Right atrium auricular region (tissue), 2 donors: Measurements from ENCODE around the gene ARHGDIB. TPM values are rescaled to one million over a fixed set of nuclear protein-coding genes. Genes with fewer than 3 reads are reported as not detected.
A peak's percentile ranks its signal among the peaks of the same experiment; 100 is the strongest.

Experiments used
- DNase-seq: peaks from one replicate; pipeline ENCODE4 v3.0.0-alpha.2; 2019; ENCODE audit warnings: low spot score
- H3K27ac ChIP-seq, 2 donors: fragments of 200-600 bp; sonication (generic); 1 replicate in 1 of 2; 2 replicates in 1 of 2; pipeline ENCODE4 v1.5.1; 2016 to 2019
- H3K27me3 ChIP-seq, 2 donors: fragments of 200-600 bp; sonication (generic); one replicate each; pipeline versions ENCODE4 v1.5.1 to v1.6.0; 2017 to 2019
- H3K36me3 ChIP-seq: fragments of 200-600 bp; sonication (generic); one replicate; pipeline ENCODE4 v1.5.1; 2016
- H3K4me1 ChIP-seq, 2 donors: fragments of 200-600 bp; sonication (generic); one replicate each; pipeline versions ENCODE4 v1.5.1 to v1.6.0; 2017 to 2019
- H3K4me3 ChIP-seq, 2 donors: fragments of 200-600 bp; sonication (generic); 1 replicate in 1 of 2; 2 replicates in 1 of 2; pipeline ENCODE4 v1.5.1; 2017 to 2019; ENCODE audit warnings: mild to moderate bottlenecking in 1 of 2, moderate library complexity in 1 of 2
- H3K9me3 ChIP-seq, 2 donors: fragments of 200-600 bp; sonication (generic); one replicate each; pipeline ENCODE4 v1.5.1; 2019
- total RNA-seq, 2 donors: library from RNA; depleted of rRNA; stranded (reverse); fragments of >200 nt; gene quantifications; one replicate each; pipeline ENCODE4 v1.1.0, GENCODE V29; 2016
- TF ChIP-seq, protein P1 (sequence below), 2 donors: fragments of 200-600 bp; sonication (generic); IDR thresholded peaks; one replicate each; pipeline ENCODE4 v1.5.1; 2019; ENCODE audit warnings: antibody characterized with exemption in 2 of 2

The ARHGDIB gene
- total RNA-seq, 2 donors from 2014 or later: 69.5 to 124 TPM

DNA sequence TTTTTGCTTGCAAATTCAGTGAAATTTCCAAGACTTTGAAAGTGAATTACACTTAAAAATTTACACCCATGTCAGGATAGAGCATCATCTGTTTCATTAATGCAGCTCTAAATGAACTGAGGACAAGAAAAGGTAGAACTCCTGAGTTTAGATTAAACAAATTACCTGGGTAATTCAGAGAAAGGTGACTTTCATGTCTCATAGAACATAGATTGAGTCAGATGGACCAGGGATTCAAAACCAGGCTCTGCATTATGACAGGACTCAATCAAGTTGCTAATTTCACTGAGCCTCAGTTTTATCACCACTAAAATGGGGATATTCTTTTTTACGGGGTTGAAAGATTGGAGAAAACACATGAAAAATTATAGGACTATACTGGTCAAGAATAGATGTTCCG, 4.5 kb downstream of the ARHGDIB start:
- Histone ChIP-seq H3K9me3 (no peaks in the 10 kb centered on the region), H3K4me3 (no peak overlapping the region), H3K36me3 (no peaks in the 10 kb centered on the region), H3K27me3 (no peaks in the 10 kb centered on the region), H3K27ac (peak overlapping the region; percentile 72 to 83), H3K4me1 (peaks cover 0 to 69% of the 10 kb centered on the region in 2 donors)
- TF ChIP-seq, protein P1, sequence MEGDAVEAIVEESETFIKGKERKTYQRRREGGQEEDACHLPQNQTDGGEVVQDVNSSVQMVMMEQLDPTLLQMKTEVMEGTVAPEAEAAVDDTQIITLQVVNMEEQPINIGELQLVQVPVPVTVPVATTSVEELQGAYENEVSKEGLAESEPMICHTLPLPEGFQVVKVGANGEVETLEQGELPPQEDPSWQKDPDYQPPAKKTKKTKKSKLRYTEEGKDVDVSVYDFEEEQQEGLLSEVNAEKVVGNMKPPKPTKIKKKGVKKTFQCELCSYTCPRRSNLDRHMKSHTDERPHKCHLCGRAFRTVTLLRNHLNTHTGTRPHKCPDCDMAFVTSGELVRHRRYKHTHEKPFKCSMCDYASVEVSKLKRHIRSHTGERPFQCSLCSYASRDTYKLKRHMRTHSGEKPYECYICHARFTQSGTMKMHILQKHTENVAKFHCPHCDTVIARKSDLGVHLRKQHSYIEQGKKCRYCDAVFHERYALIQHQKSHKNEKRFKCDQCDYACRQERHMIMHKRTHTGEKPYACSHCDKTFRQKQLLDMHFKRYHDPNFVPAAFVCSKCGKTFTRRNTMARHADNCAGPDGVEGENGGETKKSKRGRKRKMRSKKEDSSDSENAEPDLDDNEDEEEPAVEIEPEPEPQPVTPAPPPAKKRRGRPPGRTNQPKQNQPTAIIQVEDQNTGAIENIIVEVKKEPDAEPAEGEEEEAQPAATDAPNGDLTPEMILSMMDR (IDR thresholded peaks at IDR 0.05): no peak
- DNase-seq: no peak

DNA sequence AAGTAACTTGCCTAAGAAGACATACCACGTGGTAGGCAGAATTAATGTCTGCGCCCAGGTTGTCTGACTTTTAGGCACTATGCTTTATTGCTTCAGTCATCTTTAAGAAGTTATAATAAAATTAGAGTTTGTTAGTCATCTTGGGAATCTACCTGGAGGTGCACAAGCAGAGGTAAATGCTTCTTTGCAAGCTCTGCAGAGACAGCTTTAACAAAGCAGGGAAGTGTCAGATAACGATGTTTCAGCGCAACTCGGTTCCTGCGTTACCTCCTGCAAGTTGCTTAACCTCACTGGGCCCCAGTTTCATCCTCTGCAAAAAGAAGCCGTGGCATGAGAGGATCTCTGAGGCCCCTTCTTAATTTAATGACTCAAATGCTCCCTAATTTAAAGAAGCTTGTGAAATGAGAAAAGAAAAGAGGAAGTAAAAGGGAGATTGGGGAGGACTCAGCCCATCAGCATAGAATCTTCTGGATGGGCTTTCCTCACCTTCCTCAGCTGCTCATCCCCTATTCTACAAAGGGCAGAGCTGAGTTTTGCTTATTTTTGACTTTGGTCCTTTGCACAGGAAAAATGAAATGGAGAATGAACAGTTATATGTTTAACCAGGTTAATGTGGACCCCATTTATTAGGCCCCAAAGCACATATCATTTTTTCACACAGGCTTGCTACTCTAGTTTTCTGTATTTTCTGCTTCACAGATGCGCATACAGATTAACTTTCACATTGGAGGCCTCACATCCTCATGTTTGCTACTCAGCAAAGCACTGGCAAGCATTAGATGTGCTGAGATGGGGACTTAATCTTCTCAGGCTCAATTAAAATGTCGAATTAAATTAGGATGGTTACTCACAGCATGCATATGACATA, 5.1 kb downstream of the ARHGDIB start:
- H3K27ac ChIP-seq: peak overlapping the region; percentile 72 to 83
- TF ChIP-seq, protein P1 (IDR thresholded peaks at IDR 0.05): no peak
- H3K27me3 ChIP-seq: no peaks in the 10 kb centered on the region
- no peak for DNase-seq
- H3K9me3 ChIP-seq: no peaks in the 10 kb centered on the region
- peaks cover 0 to 70% of the 10 kb centered on the region in 2 donors for H3K4me1 ChIP-seq
- H3K36me3 ChIP-seq: no peaks in the 10 kb centered on the region
- H3K4me3 ChIP-seq: no peak overlapping the region

DNA sequence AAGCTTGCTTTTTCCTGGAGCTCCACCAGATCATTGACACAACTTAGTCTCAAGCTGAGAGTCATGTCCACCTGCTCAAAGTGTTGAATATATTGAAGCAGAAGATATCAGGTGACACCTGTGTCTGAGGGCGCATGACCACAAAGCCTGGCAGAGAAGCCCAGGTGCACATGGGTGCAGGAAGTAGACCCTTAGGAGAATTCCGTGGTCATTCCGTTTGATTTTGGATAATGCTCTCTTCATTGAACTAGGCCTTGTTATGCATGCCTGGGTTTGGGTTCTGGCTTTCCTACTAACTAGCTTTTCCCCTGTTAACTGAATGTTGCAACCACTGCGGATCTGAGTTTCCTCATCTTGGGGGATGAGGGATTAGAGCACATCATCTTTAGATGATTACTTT, 7.1 kb downstream of the ARHGDIB start:
- no peaks in the 10 kb centered on the region for H3K9me3 ChIP-seq
- H3K27me3 ChIP-seq: no peaks in the 10 kb centered on the region
- DNase-seq: no peak
- H3K4me1 ChIP-seq: peaks cover 0 to 85% of the 10 kb centered on the region in 2 donors
- TF ChIP-seq, protein P1 (IDR thresholded peaks at IDR 0.05): no peak
- no peak overlapping the region for H3K4me3 ChIP-seq
- H3K36me3 ChIP-seq: peaks cover 8% of the 10 kb centered on the region
- H3K27ac ChIP-seq: peak overlapping the region; percentile 65 to 79

DNA sequence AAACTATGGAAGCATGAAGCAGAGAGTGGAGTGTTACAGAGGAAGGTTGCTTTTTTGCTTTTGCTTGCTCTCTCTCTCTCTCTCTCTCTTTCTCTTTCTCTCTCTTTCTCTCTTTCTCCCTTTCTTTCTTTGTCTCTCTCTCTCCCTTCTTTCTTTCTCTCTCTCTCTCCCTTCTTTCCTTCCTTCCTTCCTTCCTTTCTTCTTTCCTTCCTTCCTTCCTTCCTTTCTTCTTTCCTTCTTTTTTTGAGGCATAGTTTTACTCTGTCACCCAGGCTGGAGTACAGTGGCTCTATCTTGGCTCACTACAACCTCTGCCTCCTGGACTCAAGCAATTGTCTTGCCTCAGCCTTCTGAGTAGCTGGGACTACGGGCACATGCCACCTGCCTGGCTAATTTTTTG, 7.6 kb downstream of the ARHGDIB start:
- H3K9me3 ChIP-seq: no peaks in the 10 kb centered on the region
- DNase-seq: no peak
- H3K36me3 ChIP-seq: peaks cover 9% of the 10 kb centered on the region
- no peaks in the 10 kb centered on the region for H3K27me3 ChIP-seq
- peak overlapping the region; percentile 65 to 79 for H3K27ac ChIP-seq
- TF ChIP-seq, protein P1 (IDR thresholded peaks at IDR 0.05): no peak
- peaks cover 0 to 90% of the 10 kb centered on the region in 2 donors for H3K4me1 ChIP-seq
- H3K4me3 ChIP-seq: no peak overlapping the region

DNA sequence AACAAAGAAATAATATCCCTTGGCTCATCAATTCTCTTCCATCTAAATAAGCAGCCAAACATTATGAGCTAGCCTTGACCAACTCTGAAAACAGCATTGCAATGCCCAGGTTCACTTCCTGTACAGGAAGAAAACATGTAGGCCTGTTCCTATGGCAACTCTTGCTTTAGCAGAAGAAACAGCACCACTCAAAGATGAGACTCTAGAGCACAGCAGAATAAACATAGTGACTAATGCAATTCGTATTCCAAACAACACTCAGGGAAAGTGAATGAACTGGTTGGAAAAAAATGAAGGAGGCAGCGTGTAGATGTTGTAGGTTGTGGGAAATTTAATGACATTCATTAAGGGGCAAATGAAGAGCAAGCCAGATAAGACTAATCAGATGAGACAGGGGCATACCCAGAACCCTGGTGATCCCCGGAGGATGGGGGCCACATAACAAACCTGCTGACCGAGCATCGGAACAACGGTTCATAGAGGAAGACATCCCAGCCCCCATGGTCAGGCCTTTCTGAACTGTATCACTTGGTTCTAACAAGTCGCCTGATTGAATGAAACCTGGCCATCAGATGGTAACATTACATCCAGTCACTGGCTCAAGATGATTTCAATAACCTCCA, 9.0 kb downstream of the ARHGDIB start:
- DNase-seq: no peak
- TF ChIP-seq, protein P1 (IDR thresholded peaks at IDR 0.05): no peak
- Histone ChIP-seq H3K36me3 (peaks cover 13% of the 10 kb centered on the region), H3K4me1 (peaks cover 0 to 84% of the 10 kb centered on the region in 2 donors), H3K27me3 (no peaks in the 10 kb centered on the region), H3K4me3 (no peak overlapping the region), H3K9me3 (no peaks in the 10 kb centered on the region), H3K27ac (peak overlapping the region; percentile 65 to 79)
